Endothelial cell of umbilical vein (primary cell): Measurements from ENCODE around the gene SPDYC.

Experiments
- CTCF ChIP-seq, 2 donors: IDR thresholded peaks; 1 replicate in 1 of 2; 2 replicates in 1 of 2; pipeline ENCODE4 v1.5.1; 2011; ENCODE audit warnings: low read length in 2 of 2, mild to moderate bottlenecking in 2 of 2, moderate library complexity in 2 of 2, control low read depth in 1 of 2, inconsistent platforms in 1 of 2, low read depth in 1 of 2; ENCODE audit not compliant: insufficient read depth in 1 of 2; ENCODE audit errors: extremely low read depth in 1 of 2
- EZH2 ChIP-seq: IDR thresholded peaks from 2 replicates; pipeline ENCODE4 v1.6.1; 2012; ENCODE audit warnings: borderline replicate concordance, low read depth, mild to moderate bottlenecking, moderate library complexity, low read length, inconsistent platforms; ENCODE audit not compliant: severe bottlenecking
- MAX ChIP-seq: IDR thresholded peaks from 2 replicates; pipeline ENCODE4 v1.6.1; 2011; ENCODE audit not compliant: insufficient read depth, insufficient read length
- MYC ChIP-seq: IDR thresholded peaks from one replicate; pipeline ENCODE4 v1.6.1; 2011; ENCODE audit warnings: mild to moderate bottlenecking, low read depth, low read length
- POLR2A ChIP-seq: IDR thresholded peaks from 2 replicates; pipeline ENCODE4 v1.6.1; 2012; ENCODE audit warnings: low read depth, mild to moderate bottlenecking, control low read depth, low read length

- TF ChIP-seq CTCF (IDR thresholded peaks at IDR 0.05; ENCODE audit: extremely low read depth in 1 of 2, insufficient read depth in 1 of 2, low read depth in 1 of 2, low read length in 2 of 2) (no peak), EZH2 (no peak), MAX (no peak), MYC (no peak), POLR2A (no peak)
These were observed 12.7 kb upstream of the SPDYC start for GRCh38 chr11:65157336-65157735.
